Measurements from ENCODE around the gene ZNF581. TPM values are rescaled to one million over a fixed set of nuclear protein-coding genes. Genes with fewer than 3 reads are reported as not detected.

The ZNF581 gene
- polyA plus RNA-seq, 1 of the 3 experiments (the other 2 are of a cell fraction) = 24.7 TPM

DNA sequence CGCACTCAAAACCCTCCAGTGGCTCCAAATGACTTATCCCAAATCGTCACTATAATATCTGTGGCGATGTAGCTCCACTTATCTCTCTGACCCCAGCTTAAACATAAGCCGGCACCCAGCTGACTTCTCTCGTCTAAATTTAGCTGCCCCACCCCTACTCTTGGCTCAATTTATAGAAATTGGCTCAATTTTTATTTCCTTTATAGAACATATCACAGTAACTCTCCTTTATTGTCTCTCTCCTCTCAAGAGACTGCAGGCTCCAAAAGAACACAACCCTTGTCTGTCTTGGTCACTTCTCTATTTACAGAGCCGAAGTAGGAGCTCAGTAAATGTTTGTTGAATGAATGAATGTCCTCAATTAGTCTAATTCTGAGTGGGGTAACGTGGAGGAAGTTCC is 19.9 kb upstream of the ZNF581 start:
- Histone ChIP-seq H3K4me2 (peak overlapping the region; percentile 29; the same call in 1 of the 2 replicates), H4K20me1 (ENCODE audit: insufficient read depth) (no peaks in the 10 kb centered on the region), H3K9me3 (no peaks in the 10 kb centered on the region), H3K27ac (ENCODE audit: low read depth in 2 of 2, low read length in 1 of 2) (no peak overlapping the region), H3K79me2 (ENCODE audit: insufficient read depth) (peaks cover 11% of the 10 kb centered on the region; the same call in 1 of the 2 replicates), H3K4me1 (ENCODE audit: control insufficient read depth in 1 of 2, insufficient read depth in 2 of 2, low read depth in 1 of 2, low read length in 1 of 2) (peaks cover 0 to 2% of the 10 kb centered on the region in 2 experiments; a peak in 1 of 4 replicates), H3F3A (replicated peaks; ENCODE audit: insufficient read depth) (peaks cover 12% of the 10 kb centered on the region), H3K27me3 (ENCODE audit: insufficient read depth) (no peaks in the 10 kb centered on the region), H2AFZ (ENCODE audit: low read depth) (no peak overlapping the region), H3K9me2 (no peaks in the 10 kb centered on the region), H3K36me3 (replicated peaks in 1 of 2; ENCODE audit: control insufficient read depth in 1 of 2, insufficient read depth in 2 of 2, low read length in 1 of 2) (peaks cover 0 to 3% of the 10 kb centered on the region in 2 experiments), H3K9ac (no peak overlapping the region), H3K4me3 (ENCODE audit: low read depth in 2 of 2, low read length in 1 of 2) (peak overlapping the region; percentile 33 to 36; a peak in 2 of 4 replicates)
- ChIA-PET POLR2A (interaction anchor here (0.6 to 1.3 kb wide), 2 partner anchors 24 to 50 kb away, joined by 3 to 7 read pairs; partner anchors contain the start of genes FIZ1 and ZNF524), CTCF (interaction anchor here (0.7 to 4.7 kb wide), 6 partner anchors 10 to 322 kb away, joined by 3 to 30 read pairs (median 7); partner anchors contain the start of gene ZNF865)
- WGBS (ENCODE audit: low lambda C conversion rate) = 80% methylated on average over 7 of the region's 7 CpGs
- no peak for TF ChIP-seq ELF1 (IDR thresholded peaks at IDR 0.05)
- no peak for TF ChIP-seq RFX5 (IDR thresholded peaks at IDR 0.05; ENCODE audit: low read length)
- no peak for TF ChIP-seq RAD21 (IDR thresholded peaks at IDR 0.05; ENCODE audit: low read length)
- TF ChIP-seq EZH2phosphoT487 (IDR thresholded peaks at IDR 0.05; ENCODE audit: borderline replicate concordance, low read depth) = no peak
- no peak for TF ChIP-seq FOXM1 (IDR thresholded peaks at IDR 0.05; ENCODE audit: low read depth)
- no peak for TF ChIP-seq GATA2 (CRISPR knock-in tag; IDR thresholded peaks at IDR 0.05)
- TF ChIP-seq RCOR1 (IDR thresholded peaks at IDR 0.05; ENCODE audit: low read length) = no peak
- TF ChIP-seq, protein P1, sequence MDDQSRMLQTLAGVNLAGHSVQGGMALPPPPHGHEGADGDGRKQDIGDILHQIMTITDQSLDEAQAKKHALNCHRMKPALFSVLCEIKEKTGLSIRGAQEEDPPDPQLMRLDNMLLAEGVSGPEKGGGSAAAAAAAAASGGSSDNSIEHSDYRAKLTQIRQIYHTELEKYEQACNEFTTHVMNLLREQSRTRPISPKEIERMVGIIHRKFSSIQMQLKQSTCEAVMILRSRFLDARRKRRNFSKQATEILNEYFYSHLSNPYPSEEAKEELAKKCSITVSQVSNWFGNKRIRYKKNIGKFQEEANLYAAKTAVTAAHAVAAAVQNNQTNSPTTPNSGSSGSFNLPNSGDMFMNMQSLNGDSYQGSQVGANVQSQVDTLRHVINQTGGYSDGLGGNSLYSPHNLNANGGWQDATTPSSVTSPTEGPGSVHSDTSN (IDR thresholded peaks at IDR 0.05) = no peak
- no peak for TF ChIP-seq RXRA (IDR thresholded peaks at IDR 0.05; ENCODE audit: borderline replicate concordance, low read depth)
- TF ChIP-seq SIN3A (IDR thresholded peaks at IDR 0.05; ENCODE audit: borderline replicate concordance, low read depth, low read length) = no peak
- TF ChIP-seq, protein P2, sequence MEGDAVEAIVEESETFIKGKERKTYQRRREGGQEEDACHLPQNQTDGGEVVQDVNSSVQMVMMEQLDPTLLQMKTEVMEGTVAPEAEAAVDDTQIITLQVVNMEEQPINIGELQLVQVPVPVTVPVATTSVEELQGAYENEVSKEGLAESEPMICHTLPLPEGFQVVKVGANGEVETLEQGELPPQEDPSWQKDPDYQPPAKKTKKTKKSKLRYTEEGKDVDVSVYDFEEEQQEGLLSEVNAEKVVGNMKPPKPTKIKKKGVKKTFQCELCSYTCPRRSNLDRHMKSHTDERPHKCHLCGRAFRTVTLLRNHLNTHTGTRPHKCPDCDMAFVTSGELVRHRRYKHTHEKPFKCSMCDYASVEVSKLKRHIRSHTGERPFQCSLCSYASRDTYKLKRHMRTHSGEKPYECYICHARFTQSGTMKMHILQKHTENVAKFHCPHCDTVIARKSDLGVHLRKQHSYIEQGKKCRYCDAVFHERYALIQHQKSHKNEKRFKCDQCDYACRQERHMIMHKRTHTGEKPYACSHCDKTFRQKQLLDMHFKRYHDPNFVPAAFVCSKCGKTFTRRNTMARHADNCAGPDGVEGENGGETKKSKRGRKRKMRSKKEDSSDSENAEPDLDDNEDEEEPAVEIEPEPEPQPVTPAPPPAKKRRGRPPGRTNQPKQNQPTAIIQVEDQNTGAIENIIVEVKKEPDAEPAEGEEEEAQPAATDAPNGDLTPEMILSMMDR (IDR thresholded peaks at IDR 0.05) = no peak
- TF ChIP-seq GABPA (IDR thresholded peaks at IDR 0.05; ENCODE audit: low read depth) = no peak
- DNase-seq = no peak

DNA sequence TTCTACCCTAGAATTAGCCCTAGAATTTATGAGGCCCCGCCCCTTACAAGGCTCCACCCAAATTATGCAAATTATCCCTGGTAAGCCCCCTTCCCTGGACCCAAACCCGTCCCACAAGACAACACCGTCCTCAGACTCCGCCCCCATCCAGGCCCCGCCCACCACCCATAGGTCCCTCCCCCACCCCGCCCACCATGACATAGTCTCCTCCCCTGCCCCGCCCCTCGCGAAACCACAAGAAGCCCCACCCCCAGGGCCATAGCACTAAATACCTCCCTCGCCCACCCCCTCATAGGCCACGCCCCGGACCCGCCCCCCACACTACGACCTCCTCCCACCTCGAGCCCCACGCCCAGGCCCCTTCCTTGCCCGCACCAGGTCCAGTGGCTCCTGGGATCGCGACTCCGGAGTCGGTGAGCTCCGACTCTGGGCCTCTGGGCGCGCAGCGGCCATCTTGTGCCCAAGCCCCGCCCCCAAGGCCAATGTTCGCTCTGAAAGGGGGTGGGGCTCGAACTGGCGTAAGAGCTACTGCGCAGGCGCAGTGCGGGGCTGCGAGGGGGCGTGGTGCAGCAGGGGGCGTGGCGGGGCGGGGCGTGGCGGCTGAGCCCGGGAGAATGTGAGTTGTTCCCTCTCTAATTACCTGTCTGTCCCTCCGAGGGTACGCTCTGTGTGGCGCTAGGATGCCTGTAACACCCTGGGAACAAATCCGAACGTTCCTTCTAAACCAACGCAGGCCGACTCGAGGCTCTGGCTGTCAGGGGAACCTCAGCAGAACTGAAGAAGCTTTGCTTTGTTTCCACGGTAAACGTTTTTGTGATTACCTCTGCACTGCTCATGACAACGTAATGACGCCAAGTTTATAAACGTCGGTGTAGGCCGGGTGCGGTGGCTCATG is 19.1 kb upstream of the ZNF581 start, which contains the start of gene ZNF784:
ZNF784 (minus strand) TSS at position 458 of the 895 bp plus-strand sequence; CDS start at position 453, 5 bp downstream.
- H3F3A ChIP-seq (replicated peaks; ENCODE audit: insufficient read depth) = peaks cover 8% of the 10 kb centered on the region
- H2AFZ ChIP-seq (ENCODE audit: low read depth) = peak within 1 kb of the TSS; percentile 90
- peak within 1 kb of the TSS; percentile 87 to 90 for H3K27ac ChIP-seq (ENCODE audit: low read depth in 2 of 2, low read length in 1 of 2)
- H3K4me2 ChIP-seq = peak within 1 kb of the TSS; percentile 86
- peaks cover 0 to 2% of the 10 kb centered on the region in 2 experiments; a peak in 1 of 4 replicates for H3K4me1 ChIP-seq (ENCODE audit: control insufficient read depth in 1 of 2, insufficient read depth in 2 of 2, low read depth in 1 of 2, low read length in 1 of 2)
- peak; percentile 97 for DNase-seq
- POLR2A ChIA-PET = interaction anchor here (0.6 to 1.6 kb wide), 10 partner anchors 13 to 371 kb away, joined by 3 to 7 read pairs (median 4); partner anchors contain the start of genes FIZ1, ZNF524 and ZNF628
- H3K9ac ChIP-seq = peak within 1 kb of the TSS; percentile 84
- CTCF ChIA-PET = interaction anchor here (1.0 to 4.7 kb wide), 8 partner anchors 9 to 120 kb away, joined by 3 to 30 read pairs (median 5); partner anchors contain the start of gene ZNF865
- H4K20me1 ChIP-seq (ENCODE audit: insufficient read depth) = no peaks in the 10 kb centered on the region
- no peaks in the 10 kb centered on the region for H3K9me2 ChIP-seq
- H3K79me2 ChIP-seq (ENCODE audit: insufficient read depth) = peaks cover 11% of the 10 kb centered on the region; the same call in 1 of the 2 replicates
- under 1% methylated on average over 32 of the region's 56 CpGs for WGBS (ENCODE audit: low lambda C conversion rate)
- H3K27me3 ChIP-seq (ENCODE audit: insufficient read depth) = no peaks in the 10 kb centered on the region
- peak within 1 kb of the TSS; percentile 52 to 74 for H3K4me3 ChIP-seq (ENCODE audit: low read depth in 2 of 2, low read length in 1 of 2)
- peaks cover 0 to 3% of the 10 kb centered on the region in 2 experiments for H3K36me3 ChIP-seq (replicated peaks in 1 of 2; ENCODE audit: control insufficient read depth in 1 of 2, insufficient read depth in 2 of 2, low read length in 1 of 2)
- no peaks in the 10 kb centered on the region for H3K9me3 ChIP-seq
- TF ChIP-seq TCF12 (IDR thresholded peaks at IDR 0.05) = no peak
- TF ChIP-seq JUND (IDR thresholded peaks at IDR 0.05) = no peak
- TF ChIP-seq, protein P3, sequence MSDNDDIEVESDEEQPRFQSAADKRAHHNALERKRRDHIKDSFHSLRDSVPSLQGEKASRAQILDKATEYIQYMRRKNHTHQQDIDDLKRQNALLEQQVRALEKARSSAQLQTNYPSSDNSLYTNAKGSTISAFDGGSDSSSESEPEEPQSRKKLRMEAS (IDR thresholded peaks at IDR 0.05; ENCODE audit: low read depth) = peak; percentile 29; the same call in 1 of the 2 replicates
- TF ChIP-seq, protein P2 (IDR thresholded peaks at IDR 0.05) = no peak
- peak; percentile 94 for TF ChIP-seq YY1 (IDR thresholded peaks at IDR 0.05; ENCODE audit: low read depth)
- no peak for TF ChIP-seq TEAD4 (IDR thresholded peaks at IDR 0.05; ENCODE audit: borderline replicate concordance, insufficient read depth)
- no peak for TF ChIP-seq ELF1 (IDR thresholded peaks at IDR 0.05)
- TF ChIP-seq SIN3A (IDR thresholded peaks at IDR 0.05; ENCODE audit: borderline replicate concordance, low read depth, low read length) = peak; percentile 52; the same call in 1 of the 2 replicates
- TF ChIP-seq, protein P1 (IDR thresholded peaks at IDR 0.05) = 0 out of 2 replicates have a peak, but pooled peaks have one; percentile 3
- peak; percentile 74 for TF ChIP-seq NRF1 (IDR thresholded peaks at IDR 0.05; ENCODE audit: low read depth, low read length)
- TF ChIP-seq TAF1 (IDR thresholded peaks at IDR 0.05; ENCODE audit: borderline replicate concordance, low read depth, low read length) = peak; percentile 99

Data from SK-N-SH (cell line).